HepG2 (cell line): ENCODE results near the gene SGPP1. TPM values are rescaled to one million over a fixed set of nuclear protein-coding genes. Genes with fewer than 3 reads are reported as not detected.
A peak's percentile ranks its signal among the peaks of the same experiment; 100 is the strongest.

Source experiments
- ARID4A ChIP-seq: sonication (generic); formaldehyde crosslinking; IDR thresholded peaks from 2 replicates; pipeline ENCODE4 v1.5.0; 2020; ENCODE audit warnings: mild to moderate bottlenecking, missing genetic modification reagents, borderline replicate concordance
- CEBPG ChIP-seq: IDR thresholded peaks from 2 replicates; pipeline ENCODE4 v1.6.1; 2016
- MYPOP ChIP-seq: sonication (generic); formaldehyde crosslinking; IDR thresholded peaks from 2 replicates; pipeline ENCODE4 v1.8.1; 2023; ENCODE audit warnings: mild to moderate bottlenecking, moderate library complexity, missing genetic modification reagents
- NFYB ChIP-seq: sonication (generic); formaldehyde crosslinking; IDR thresholded peaks from 2 replicates; pipeline ENCODE4 v1.4.0; 2020; ENCODE audit warnings: missing genetic modification reagents
- RXRB ChIP-seq: IDR thresholded peaks from 2 replicates; pipeline ENCODE4 v1.6.1; 2016; ENCODE audit warnings: borderline replicate concordance, missing genetic modification reagents, missing compliant biosample characterization
- TSC22D2 ChIP-seq: sonication (generic); formaldehyde crosslinking; IDR thresholded peaks from 2 replicates; pipeline ENCODE4 v1.5.1; 2020; ENCODE audit warnings: missing genetic modification reagents, mild to moderate bottlenecking, borderline replicate concordance
- XRCC5 ChIP-seq: fragments of 200-400 bp; formaldehyde crosslinking; optimal IDR thresholded peaks from 2 replicates; pipeline ENCODE3; 2017; ENCODE audit warnings: mild to moderate bottlenecking, low read length
- ZFP82 ChIP-seq: sonication (generic); formaldehyde crosslinking; IDR thresholded peaks from 2 replicates; pipeline ENCODE4 v1.5.1; 2020; ENCODE audit warnings: mild to moderate bottlenecking, missing genetic modification reagents, borderline replicate concordance
- ZFP91 ChIP-seq: sonication (generic); formaldehyde crosslinking; IDR thresholded peaks from 2 replicates; pipeline ENCODE4 v1.9.0; 2022; ENCODE audit warnings: missing genetic modification reagents, mild to moderate bottlenecking, borderline replicate concordance
- ZNF142 ChIP-seq: sonication (generic); formaldehyde crosslinking; IDR thresholded peaks from 2 replicates; pipeline ENCODE4 v1.4.0; 2020; ENCODE audit warnings: missing genetic modification reagents
- ZNF616 ChIP-seq: sonication (generic); formaldehyde crosslinking; IDR thresholded peaks from 2 replicates; pipeline ENCODE4 v1.5.0; 2020; ENCODE audit warnings: low read depth, mild to moderate bottlenecking, missing genetic modification reagents
- ZSCAN12 ChIP-seq: sonication (generic); formaldehyde crosslinking; IDR thresholded peaks from 2 replicates; pipeline ENCODE4 v1.9.0; 2021; ENCODE audit warnings: mild to moderate bottlenecking, missing genetic modification reagents
- polyA plus RNA-seq, 8 experiments: library from polyadenylated mRNA; depleted of rRNA in 3 of 8; stranded (reverse) in 7 of 8; unstranded in 1 of 8; fragments of >200 nt; fragmentation: Illumina TruSeq in 4 of 8; extraction: Trizol in 4 of 8; gene quantifications; 2 replicates each; pipeline versions ENCODE4 v1.2.1 to v1.2.3, GENCODE V29; 2011 to 2016; ENCODE audit warnings: low read depth in 4 of 8, missing spikeins in 1 of 8, mixed read lengths in 1 of 8; ENCODE audit not compliant: insufficient read depth in 1 of 8
- total RNA-seq, 5 experiments: library from RNA; depleted of rRNA; stranded (reverse); fragments of >200 nt; fragmentation: Illumina TruSeq; extraction: Trizol; gene quantifications; 2 replicates each; pipeline ENCODE4 v1.2.3, GENCODE V29; 2016; ENCODE audit warnings: low read depth in 1 of 5

Gene SGPP1
- total and polyA plus RNA-seq, 2 of the 13 experiments (the other 11 are each of a cell fraction or from before 2014, with no cell fraction given) = 6.4 to 6.8 TPM

GRCh38 chr14:63727736-63728728, at the start of gene SGPP1 (continued):
- TF ChIP-seq ZNF142 (CRISPR knock-in tag) = peak; percentile 54; the same call in 1 of the 2 replicates
- TF ChIP-seq XRCC5 = peak; percentile 42
- peak; percentile 69 for TF ChIP-seq ARID4A
- TF ChIP-seq ZFP82 (CRISPR knock-in tag) = no peak
- peak; percentile 71; the same call in 1 of the 2 replicates for TF ChIP-seq ZFP91 (CRISPR knock-in tag)
- no peak for TF ChIP-seq TSC22D2 (CRISPR knock-in tag)
- TF ChIP-seq ZSCAN12 (CRISPR knock-in tag) = no peak
- TF ChIP-seq NFYB (CRISPR knock-in tag) = no peak
- TF ChIP-seq RXRB (CRISPR knock-in tag) = no peak
- TF ChIP-seq MYPOP (CRISPR knock-in tag) = 0 out of 2 replicates have a peak, but pooled peaks have one; percentile 43
- peak; percentile 92 for TF ChIP-seq CEBPG (CRISPR knock-in tag)
- TF ChIP-seq ZNF616 = no peak
